ENCODE data around the gene ELOVL2. TPM values are rescaled to one million over a fixed set of nuclear protein-coding genes. Genes with fewer than 3 reads are reported as not detected.

The ELOVL2 gene
- total RNA-seq, 1 experiment from 2014 or later = 0.41 TPM

GRCh38 chr6:10981409-10981808 is 62.7 kb downstream of the ELOVL2 start:
- Histone ChIP-seq H4K20me1 (ENCODE audit: insufficient read depth) (no peaks in the 10 kb centered on the region), H3K36me3 (ENCODE audit: low read depth) (no peaks in the 10 kb centered on the region), H3F3A (ENCODE audit: insufficient read depth, low read depth) (no peaks in the 10 kb centered on the region), H3K27me3 (ENCODE audit: insufficient read depth, low read depth) (no peaks in the 10 kb centered on the region), H3K79me2 (ENCODE audit: low read depth) (no peaks in the 10 kb centered on the region), H2AFZ (no peak overlapping the region), H3K27ac (no peak overlapping the region), H3K4me3 (no peak overlapping the region), H3K4me1 (replicated peaks; ENCODE audit: insufficient read depth) (no peaks in the 10 kb centered on the region), H3K4me2 (no peak overlapping the region), H3K9me3 (ENCODE audit: insufficient read depth, low read depth) (no peaks in the 10 kb centered on the region), H3K9me2 (ENCODE audit: insufficient read depth) (no peaks in the 10 kb centered on the region)
- BruUV-seq (replicated peaks) = no TSS peak
- intact Hi-C loops (cut with micrococcal nuclease; ENCODE audit: unreplicated experiment) = no loop called here
- DNase-seq = no peak
- TF ChIP-seq CTCF (conservative IDR thresholded peaks at IDR 0.05) (no peak), EZH2 (IDR thresholded peaks at IDR 0.05; ENCODE audit: low read depth) (no peak)
- POLR2A ChIA-PET (ENCODE audit: unreplicated experiment) = no interaction called here
- CTCF ChIA-PET = no interaction called here

- CTCF ChIA-PET = interaction anchor here (0.5 kb wide), 1 partner anchor 132 kb away, joined by 5 read pairs; no protein-coding TSS in a partner anchor
- DNase-seq = no peak
- no peaks in the 10 kb centered on the region for H3K4me1 ChIP-seq (replicated peaks; ENCODE audit: insufficient read depth)
- no peak for TF ChIP-seq CTCF (conservative IDR thresholded peaks at IDR 0.05)
- TF ChIP-seq EZH2 (IDR thresholded peaks at IDR 0.05; ENCODE audit: low read depth) = no peak
- POLR2A ChIA-PET (ENCODE audit: unreplicated experiment) = interaction anchor here (0.6 kb wide), 1 partner anchor 8 kb away, joined by 6 read pairs; no protein-coding TSS in a partner anchor
- H3K27ac ChIP-seq = no peak overlapping the region
- H3K4me3 ChIP-seq = no peak overlapping the region
- H3K27me3 ChIP-seq (ENCODE audit: insufficient read depth, low read depth) = no peaks in the 10 kb centered on the region
- no peaks in the 10 kb centered on the region for H3F3A ChIP-seq (ENCODE audit: insufficient read depth, low read depth)
- H4K20me1 ChIP-seq (ENCODE audit: insufficient read depth) = no peaks in the 10 kb centered on the region
- H3K36me3 ChIP-seq (ENCODE audit: low read depth) = no peaks in the 10 kb centered on the region
- H3K9me2 ChIP-seq (ENCODE audit: insufficient read depth) = no peaks in the 10 kb centered on the region
- no peak overlapping the region for H3K4me2 ChIP-seq
- no TSS peak for BruUV-seq (replicated peaks)
- H3K79me2 ChIP-seq (ENCODE audit: low read depth) = no peaks in the 10 kb centered on the region
- H2AFZ ChIP-seq = no peak overlapping the region
- H3K9me3 ChIP-seq (ENCODE audit: insufficient read depth, low read depth) = no peaks in the 10 kb centered on the region
- intact Hi-C loops (cut with micrococcal nuclease; ENCODE audit: unreplicated experiment) = loop anchor here (2.0 kb wide), 1 partner anchor 67 kb away; no protein-coding TSS in a partner anchor
These were observed 64.5 kb downstream of the ELOVL2 start for GRCh38 chr6:10979603-10980002.

- Histone ChIP-seq H3K4me2 (no peak overlapping the region), H2AFZ (no peak overlapping the region), H3K4me1 (replicated peaks; ENCODE audit: insufficient read depth) (no peaks in the 10 kb centered on the region), H3K9me3 (ENCODE audit: insufficient read depth, low read depth) (no peaks in the 10 kb centered on the region), H3K9me2 (ENCODE audit: insufficient read depth) (no peaks in the 10 kb centered on the region), H3F3A (ENCODE audit: insufficient read depth, low read depth) (no peaks in the 10 kb centered on the region), H3K36me3 (ENCODE audit: low read depth) (no peaks in the 10 kb centered on the region), H3K27ac (no peak overlapping the region), H3K79me2 (ENCODE audit: low read depth) (no peaks in the 10 kb centered on the region), H3K27me3 (ENCODE audit: insufficient read depth, low read depth) (no peaks in the 10 kb centered on the region), H3K4me3 (no peak overlapping the region), H4K20me1 (ENCODE audit: insufficient read depth) (no peaks in the 10 kb centered on the region)
- TF ChIP-seq CTCF (conservative IDR thresholded peaks at IDR 0.05) (no peak), EZH2 (IDR thresholded peaks at IDR 0.05; ENCODE audit: low read depth) (no peak)
- no TSS peak for BruUV-seq (replicated peaks)
- ChIA-PET POLR2A (ENCODE audit: unreplicated experiment) (interaction anchor here (0.6 kb wide), 1 partner anchor 113 kb away, joined by 3 read pairs; no protein-coding TSS in a partner anchor), CTCF (no interaction called here)
- DNase-seq = no peak
- intact Hi-C loops (cut with micrococcal nuclease; ENCODE audit: unreplicated experiment) = no loop called here
These were observed 66.7 kb downstream of the ELOVL2 start for GRCh38 chr6:10977231-10977968.
